B cell (primary cell): ENCODE measurements around the gene DENND1A. TPM values are rescaled to one million over a fixed set of nuclear protein-coding genes. Genes with fewer than 3 reads are reported as not detected.

Experiments used
- ATAC-seq: fragments of 200-7000 bp; cut with Tn5 transposase; one replicate; pipeline ENCODE4 v1.10.0; 2021; ENCODE audit warnings: low read depth, mild to moderate bottlenecking, moderate number of reproducible peaks, moderate library complexity
- CTCF ChIA-PET: fragments of 350-600 bp; sonication (Branson Sonifier 250); formaldehyde crosslinking; loops from one replicate; lab custom pipeline; 2021; ENCODE audit warnings: antibody characterized with exemption, inconsistent platforms; lab: Charles Lee
- POLR2A ChIA-PET: fragments of 350-600 bp; sonication (Branson Sonifier 250); formaldehyde crosslinking; loops from one replicate; lab custom pipeline; 2021; ENCODE audit warnings: antibody characterized with exemption; lab: Charles Lee
- DNase-seq: peaks from one replicate; pipeline ENCODE4 v3.0.0; 2013
- H2AFZ ChIP-seq: 2 replicates; pipeline ENCODE4 v1.6.1; 2012; ENCODE audit warnings: mild to moderate bottlenecking, low read depth, low read length; ENCODE audit not compliant: insufficient read depth, poor library complexity, severe bottlenecking
- H3K27ac ChIP-seq, 2 donors: 1 replicate in 1 of 2; 2 replicates in 1 of 2; pipeline ENCODE4 v1.5.1; 2012 to 2013; ENCODE audit warnings: low read length in 2 of 2, mild to moderate bottlenecking in 2 of 2, moderate library complexity in 1 of 2
- H3K27me3 ChIP-seq, 4 experiments: fragments of 200-600 bp in 1 of 4; sonication (generic) in 1 of 4; replicated peaks in 1 of 4; 1 replicate in 2 of 4; 2 replicates in 2 of 4; pipeline versions ENCODE4 v1.6.1 to v1.7.0; 2013 to 2016; ENCODE audit warnings: low read length in 3 of 4, mild to moderate bottlenecking in 2 of 4, mixed read lengths in 1 of 4, moderate library complexity in 1 of 4; ENCODE audit not compliant: insufficient read depth in 4 of 4, control insufficient read depth in 3 of 4; ENCODE audit errors: control extremely low read depth in 1 of 4
- H3K36me3 ChIP-seq, 2 experiments: replicated peaks in 1 of 2; 1 replicate in 1 of 2; 2 replicates in 1 of 2; pipeline versions ENCODE4 v1.6.1 to v1.7.1; 2013; ENCODE audit warnings: low read length in 1 of 2; ENCODE audit not compliant: insufficient read depth in 2 of 2, control insufficient read depth in 1 of 2; ENCODE audit errors: control extremely low read depth in 1 of 2, extremely low read depth in 1 of 2
- H3K4me1 ChIP-seq, 2 donors: fragments of 200-600 bp in 1 of 2; sonication (generic) in 1 of 2; 1 replicate in 1 of 2; 2 replicates in 1 of 2; pipeline versions ENCODE4 v1.5.1 to v1.6.1; 2013 to 2017; ENCODE audit warnings: low read length in 2 of 2; ENCODE audit not compliant: control insufficient read depth in 2 of 2, insufficient read depth in 2 of 2
- H3K4me2 ChIP-seq: replicated peaks from 2 replicates; pipeline ENCODE3; 2012; ENCODE audit warnings: mild to moderate bottlenecking, low read depth, low read length; ENCODE audit not compliant: poor library complexity, severe bottlenecking
- H3K4me3 ChIP-seq, 5 experiments: fragments of 200-600 bp in 1 of 5; sonication (generic) in 1 of 5; 1 replicate in 3 of 5; 2 replicates in 2 of 5; pipeline versions ENCODE4 v1.5.1 to v1.7.0; 2011 to 2016; ENCODE audit warnings: low read length in 4 of 5, mild to moderate bottlenecking in 4 of 5, low read depth in 2 of 5, control low read depth in 1 of 5, moderate library complexity in 1 of 5; ENCODE audit not compliant: insufficient read depth in 1 of 5; ENCODE audit errors: control extremely low read depth in 1 of 5, extremely low read depth in 1 of 5
- H3K79me2 ChIP-seq: fragments of 200-600 bp; sonication (generic); one replicate; pipeline ENCODE4 v1.6.0; 2016; ENCODE audit warnings: low read length; ENCODE audit not compliant: control insufficient read depth, insufficient read depth
- H3K9ac ChIP-seq: fragments of 200-600 bp; sonication (generic); 2 replicates; pipeline ENCODE4 v1.6.1; 2017; ENCODE audit warnings: mild to moderate bottlenecking, low read length, moderate library complexity
- H3K9me3 ChIP-seq, 3 donors: one replicate each; pipeline versions ENCODE4 v1.6.1 to v1.7.1; 2013; ENCODE audit warnings: low read length in 2 of 3; ENCODE audit not compliant: control insufficient read depth in 2 of 3, insufficient read depth in 1 of 3; ENCODE audit errors: control extremely low read depth in 1 of 3
- H4K20me1 ChIP-seq: 2 replicates; pipeline ENCODE4 v1.6.0; 2012; ENCODE audit warnings: mild to moderate bottlenecking, low read length; ENCODE audit not compliant: insufficient read depth, control insufficient read depth, poor library complexity, severe bottlenecking
- H3K27ac Mint-ChIP-seq: one replicate; pipeline ENCODE4 v1.8.0; 2021; ENCODE audit warnings: mixed read lengths
- H3K27me3 Mint-ChIP-seq: one replicate; pipeline ENCODE4 v1.8.0; 2021; ENCODE audit warnings: mixed read lengths
- H3K4me1 Mint-ChIP-seq: one replicate; pipeline ENCODE4 v1.8.0; 2021; ENCODE audit warnings: mixed read lengths
- H3K4me3 Mint-ChIP-seq: one replicate; pipeline ENCODE4 v1.8.0; 2021; ENCODE audit warnings: mixed read lengths
- H3K9me3 Mint-ChIP-seq: one replicate; pipeline ENCODE4 v1.8.0; 2022; ENCODE audit warnings: mixed read lengths; ENCODE audit not compliant: insufficient read depth
- CTCF ChIP-seq: fragments of 200-600 bp; IDR thresholded peaks from one replicate; pipeline ENCODE4 v1.8.0; 2022; ENCODE audit warnings: antibody characterized with exemption, mild to moderate bottlenecking
- EZH2 ChIP-seq: IDR thresholded peaks from 2 replicates; pipeline ENCODE4 v1.6.1; 2012; ENCODE audit warnings: borderline replicate concordance, low read depth, mild to moderate bottlenecking, moderate library complexity, low read length; ENCODE audit not compliant: insufficient read depth, poor library complexity, severe bottlenecking
- WGBS: methylation state at CpG from one replicate; pipeline ENCODE4 v1.1.5; 2013; ENCODE audit warnings: missing lambda C conversion rate; ENCODE audit not compliant: insufficient coverage; 5-methylcytosine and 5-hydroxymethylcytosine counted together
- intact Hi-C: fragments of 100-400 bp; cut with micrococcal nuclease; formaldehyde crosslinking; loops from one replicate; pipeline ENCODE4 v1.10.0; 2022
- polyA plus RNA-seq: library from polyadenylated mRNA; depleted of rRNA; stranded (reverse); fragments of >200 nt; gene quantifications from 2 replicates; pipeline ENCODE4 v1.2.3, GENCODE V29; 2012
- total RNA-seq, 2 donors: library from RNA; stranded (reverse); fragments of 120-200 nt in 1 of 2; gene quantifications; 1 replicate in 1 of 2; 2 replicates in 1 of 2; pipeline versions ENCODE4 v1.2.3 to v1.2.4, GENCODE V29; 2013 to 2022

The DENND1A gene
- total and polyA plus RNA-seq, 2 donors (not counting 1 experiment from before 2014, with no cell fraction given): 10.8 to 26.0 TPM

- Histone ChIP-seq H3K9me3 (no peaks in the 10 kb centered on the region), H3K27me3 (no peaks in the 10 kb centered on the region), H3K27ac (no peak overlapping the region), H3K4me1 (no peaks in the 10 kb centered on the region), H3K9ac (no peak overlapping the region), H3K36me3 (peaks cover 0 to 2% of the 10 kb centered on the region in 2 experiments), H4K20me1 (no peaks in the 10 kb centered on the region), H3K79me2 (no peaks in the 10 kb centered on the region), H3K4me2 (no peak overlapping the region), H2AFZ (no peak overlapping the region), H3K4me3 (no peak overlapping the region)
- no peaks in the 10 kb centered on the region for H3K9me3 Mint-ChIP-seq
- intact Hi-C loops: no loop called here
- TF ChIP-seq EZH2: no peak
- CTCF ChIA-PET: no interaction called here
- ATAC-seq: no peak
- WGBS: 98% methylated on average over 7 of the region's 8 CpGs
- no peak for DNase-seq
- no peak overlapping the region for H3K27ac Mint-ChIP-seq
- H3K4me3 Mint-ChIP-seq: no peak overlapping the region
- POLR2A ChIA-PET: no interaction called here
- H3K4me1 Mint-ChIP-seq: no peaks in the 10 kb centered on the region
- H3K27me3 Mint-ChIP-seq: no peaks in the 10 kb centered on the region
Measured at GRCh38 chr9:123480791-123481190, 449.1 kb downstream of the DENND1A start.

GRCh38 chr9:123480096-123480495 is 449.8 kb downstream of the DENND1A start:
- no peak overlapping the region for H3K27ac ChIP-seq
- intact Hi-C loops: no loop called here
- no peak overlapping the region for H3K27ac Mint-ChIP-seq
- TF ChIP-seq CTCF (no peak), EZH2 (no peak)
- no peak overlapping the region for H3K4me3 Mint-ChIP-seq
- H3K9ac ChIP-seq: no peak overlapping the region
- WGBS: 97% methylated on average over 9 of the region's 9 CpGs
- no peaks in the 10 kb centered on the region for H3K27me3 Mint-ChIP-seq
- ChIA-PET POLR2A (no interaction called here), CTCF (no interaction called here)
- DNase-seq: no peak
- H3K9me3 Mint-ChIP-seq: no peaks in the 10 kb centered on the region
- no peak overlapping the region for H3K4me2 ChIP-seq
- H3K4me1 Mint-ChIP-seq: no peaks in the 10 kb centered on the region
- no peak for ATAC-seq
- H3K27me3 ChIP-seq: no peaks in the 10 kb centered on the region
- H3K36me3 ChIP-seq: peaks cover 0 to 2% of the 10 kb centered on the region in 2 experiments
- H3K9me3 ChIP-seq: no peaks in the 10 kb centered on the region
- no peaks in the 10 kb centered on the region for H3K79me2 ChIP-seq
- H3K4me3 ChIP-seq: no peak overlapping the region
- H4K20me1 ChIP-seq: no peaks in the 10 kb centered on the region
- H3K4me1 ChIP-seq: no peaks in the 10 kb centered on the region
- no peak overlapping the region for H2AFZ ChIP-seq
